GM18873 (cell line): ENCODE data around the gene SUFU.

Experiments used
- ATAC-seq: cut with Tn5 transposase; IDR thresholded peaks from one replicate; pipeline ENCODE4 v1.9.1; 2021; ENCODE audit warnings: mild to moderate bottlenecking, moderate library complexity, moderate number of reproducible peaks; ENCODE audit not compliant: unreplicated experiment, low FRiP score

SUFU gene

GRCh38 chr10:102677331-102678067, 173.7 kb downstream of the SUFU start:
- no peak for ATAC-seq

- ATAC-seq: no peak
These were observed 174.3 kb downstream of the SUFU start for GRCh38 chr10:102678068-102678400.

GRCh38 chr10:102678842-102679289, 175.1 kb downstream of the SUFU start:
- ATAC-seq: no peak

- ATAC-seq: no peak
These were observed 175.8 kb downstream of the SUFU start for GRCh38 chr10:102679596-102679995.

DNA sequence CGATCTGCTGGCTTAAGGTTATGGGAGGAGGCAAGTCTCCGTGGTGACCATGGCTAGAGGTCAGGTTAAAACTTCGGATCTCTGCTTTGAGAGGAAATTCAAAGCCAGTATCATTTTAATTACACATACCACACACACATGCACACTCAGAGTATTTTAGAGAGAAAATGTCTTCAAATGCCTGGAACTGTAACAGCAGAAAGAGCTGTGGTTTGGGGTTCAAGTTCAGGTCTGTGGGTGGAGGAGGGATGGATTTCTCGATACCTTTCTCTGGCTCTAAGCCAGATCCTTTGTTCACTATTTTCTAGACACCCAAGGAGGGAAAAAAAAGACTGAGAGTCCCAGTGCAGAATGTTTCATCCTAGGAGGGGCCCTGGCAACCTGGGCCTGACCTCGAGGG, 177.9 kb downstream of the SUFU start:
- no peak for ATAC-seq

GRCh38 chr10:102682416-102682815, 178.6 kb downstream of the SUFU start:
- no peak for ATAC-seq

DNA sequence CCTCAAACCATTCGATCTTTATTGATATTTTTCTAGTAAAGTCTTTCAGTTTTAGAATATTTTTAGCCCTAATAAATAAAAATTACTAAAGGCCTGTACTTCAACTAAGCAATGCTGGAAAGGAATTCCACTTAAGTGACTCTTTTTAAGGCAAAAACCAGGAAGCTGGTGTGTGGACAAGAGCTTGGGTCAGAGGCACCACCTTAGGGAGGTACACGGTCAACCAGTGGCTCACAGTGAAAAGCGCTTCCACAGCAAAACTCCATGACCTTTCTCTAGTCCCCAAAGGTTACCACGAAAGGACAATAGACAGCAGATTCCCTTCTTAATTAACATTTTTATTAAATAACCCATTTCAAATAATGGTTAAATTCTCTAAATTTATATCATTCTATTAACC, 179.2 kb downstream of the SUFU start:
- ATAC-seq: no peak
